DOHH2 (cell line): ENCODE results near the gene SETD3.

Experiments used
- H3F3A ChIP-seq: fragments of 200-600 bp; sonication (generic), shearing (Covaris generic); 2 replicates; pipeline ENCODE4 v1.6.0; 2016; ENCODE audit warnings: antibody characterized with exemption, mild to moderate bottlenecking; ENCODE audit not compliant: control insufficient read depth, insufficient read depth
- H3K27ac ChIP-seq: fragments of 200-600 bp; sonication (generic); 2 replicates; pipeline ENCODE4 v1.5.1; 2014; ENCODE audit warnings: low read depth, mild to moderate bottlenecking, low read length, moderate library complexity
- H3K27me3 ChIP-seq: fragments of 200-600 bp; sonication (generic); 2 replicates; pipeline ENCODE4 v1.6.1; 2014; ENCODE audit warnings: mild to moderate bottlenecking, low read length, mixed read lengths; ENCODE audit not compliant: control insufficient read depth
- H3K36me3 ChIP-seq: fragments of 200-600 bp; sonication (generic); 2 replicates; pipeline ENCODE4 v1.6.1; 2014; ENCODE audit warnings: mild to moderate bottlenecking, low read length, moderate library complexity, mixed read lengths; ENCODE audit not compliant: control insufficient read depth
- H3K4me1 ChIP-seq: fragments of 200-600 bp; sonication (generic); 2 replicates; pipeline ENCODE4 v1.6.1; 2014; ENCODE audit warnings: mild to moderate bottlenecking, low read length, mixed read lengths; ENCODE audit not compliant: control insufficient read depth
- H3K4me2 ChIP-seq: fragments of 200-600 bp; sonication (generic); 2 replicates; pipeline ENCODE4 v1.6.0; 2014; ENCODE audit warnings: mild to moderate bottlenecking, low read length, moderate library complexity
- H3K4me3 ChIP-seq: fragments of 200-600 bp; sonication (generic); 2 replicates; pipeline ENCODE4 v1.5.1; 2014; ENCODE audit warnings: mild to moderate bottlenecking, low read length, mixed read lengths
- H3K79me2 ChIP-seq: fragments of 200-600 bp; sonication (generic); 2 replicates; pipeline ENCODE4 v1.6.1; 2014; ENCODE audit warnings: mild to moderate bottlenecking, low read length, mixed read lengths; ENCODE audit not compliant: control insufficient read depth
- H3K9me2 ChIP-seq: fragments of 200-600 bp; sonication (generic); replicated peaks from 2 replicates; pipeline ENCODE4 v1.6.1; 2014; ENCODE audit warnings: mild to moderate bottlenecking, low read length, mixed read lengths; ENCODE audit not compliant: control insufficient read depth
- H3K9me3 ChIP-seq: fragments of 200-600 bp; sonication (generic); 2 replicates; pipeline ENCODE4 v1.6.1; 2014; ENCODE audit warnings: antibody characterized with exemption, low read length, mixed read lengths; ENCODE audit not compliant: control insufficient read depth, insufficient read depth
- H4K20me1 ChIP-seq: fragments of 200-600 bp; sonication (generic); 2 replicates; pipeline ENCODE4 v1.6.0; 2014; ENCODE audit warnings: low read depth, mild to moderate bottlenecking, antibody characterized with exemption, low read length, moderate library complexity; ENCODE audit not compliant: control insufficient read depth, insufficient read depth
- EZH2phosphoT487 ChIP-seq: fragments of 200-600 bp; sonication (generic); IDR thresholded peaks from 2 replicates; pipeline ENCODE4 v1.6.1; 2017; ENCODE audit warnings: borderline replicate concordance, mild to moderate bottlenecking, antibody characterized with exemption, low read length, moderate library complexity, mixed read lengths
- TF ChIP-seq, protein P1 (sequence below): fragments of 200-600 bp; sonication (generic); IDR thresholded peaks from one replicate; pipeline ENCODE4 v1.5.1; 2014; ENCODE audit warnings: antibody characterized with exemption, mild to moderate bottlenecking, low read depth, low read length; ENCODE audit not compliant: poor library complexity, severe bottlenecking

The SETD3 gene

DNA sequence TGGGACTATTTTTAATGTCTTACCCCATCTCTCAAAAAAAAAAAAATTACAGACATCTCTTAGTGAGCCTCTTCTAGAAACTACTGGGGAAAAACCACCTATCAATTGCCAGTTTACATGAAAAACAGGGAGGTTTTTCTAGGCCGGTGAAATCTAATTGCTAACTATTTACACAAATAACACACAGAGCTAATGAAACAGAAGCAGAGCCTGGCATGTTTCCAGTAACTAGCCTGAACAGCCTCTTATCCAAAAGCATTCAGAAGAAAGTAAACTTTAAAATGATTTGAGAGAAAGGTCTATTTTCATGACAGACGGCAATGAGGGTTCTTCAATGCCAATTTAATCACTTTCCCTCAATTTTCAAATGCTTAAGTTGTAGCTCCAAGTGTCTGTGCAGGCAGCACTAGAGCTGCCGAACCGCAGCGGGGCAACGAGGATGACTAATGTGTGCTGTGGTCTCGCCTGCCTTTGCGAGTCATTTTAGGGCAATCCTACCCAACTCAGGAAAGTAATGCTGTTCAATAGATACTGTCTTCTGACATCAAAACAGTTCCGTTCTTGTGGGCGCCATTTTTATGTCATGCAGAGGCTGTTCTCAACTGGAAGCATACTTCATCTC is 84.6 kb downstream of the SETD3 start:
- H3K27ac ChIP-seq: no peak overlapping the region

DNA sequence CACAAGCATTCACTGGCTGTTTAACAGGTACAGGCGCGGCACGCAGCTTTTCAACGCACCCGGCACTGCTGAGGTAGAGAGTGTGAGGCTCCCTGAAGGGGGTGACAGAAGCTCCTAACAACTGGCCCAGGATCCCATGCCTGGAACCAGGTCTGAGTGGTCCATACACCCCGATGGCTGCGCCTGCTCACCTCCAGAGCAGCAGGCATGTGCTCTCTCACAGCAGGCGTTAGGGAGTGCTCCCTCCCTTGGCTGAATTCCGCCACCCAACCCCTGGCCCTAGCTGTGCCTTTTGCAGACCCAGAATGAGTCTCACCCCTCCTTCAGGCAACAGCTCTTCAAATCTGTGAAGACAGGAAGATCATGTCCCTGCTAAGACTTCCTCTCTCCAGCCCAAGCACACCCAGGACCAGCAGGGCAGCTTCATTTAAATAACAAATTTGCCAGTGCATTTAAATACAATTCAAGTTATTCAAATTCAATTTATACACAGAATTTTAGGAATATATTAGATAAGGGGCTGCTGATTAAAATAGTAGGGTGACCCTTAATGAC is 86.0 kb downstream of the SETD3 start:
- no peak overlapping the region for H3K4me2 ChIP-seq
- no peaks in the 10 kb centered on the region for H3K27me3 ChIP-seq
- H3K4me1 ChIP-seq: peaks cover 3% of the 10 kb centered on the region; the same call in 1 of the 2 replicates
- H3K36me3 ChIP-seq: peaks cover 13% of the 10 kb centered on the region
- H3K4me3 ChIP-seq: no peak overlapping the region
- TF ChIP-seq, protein P1, sequence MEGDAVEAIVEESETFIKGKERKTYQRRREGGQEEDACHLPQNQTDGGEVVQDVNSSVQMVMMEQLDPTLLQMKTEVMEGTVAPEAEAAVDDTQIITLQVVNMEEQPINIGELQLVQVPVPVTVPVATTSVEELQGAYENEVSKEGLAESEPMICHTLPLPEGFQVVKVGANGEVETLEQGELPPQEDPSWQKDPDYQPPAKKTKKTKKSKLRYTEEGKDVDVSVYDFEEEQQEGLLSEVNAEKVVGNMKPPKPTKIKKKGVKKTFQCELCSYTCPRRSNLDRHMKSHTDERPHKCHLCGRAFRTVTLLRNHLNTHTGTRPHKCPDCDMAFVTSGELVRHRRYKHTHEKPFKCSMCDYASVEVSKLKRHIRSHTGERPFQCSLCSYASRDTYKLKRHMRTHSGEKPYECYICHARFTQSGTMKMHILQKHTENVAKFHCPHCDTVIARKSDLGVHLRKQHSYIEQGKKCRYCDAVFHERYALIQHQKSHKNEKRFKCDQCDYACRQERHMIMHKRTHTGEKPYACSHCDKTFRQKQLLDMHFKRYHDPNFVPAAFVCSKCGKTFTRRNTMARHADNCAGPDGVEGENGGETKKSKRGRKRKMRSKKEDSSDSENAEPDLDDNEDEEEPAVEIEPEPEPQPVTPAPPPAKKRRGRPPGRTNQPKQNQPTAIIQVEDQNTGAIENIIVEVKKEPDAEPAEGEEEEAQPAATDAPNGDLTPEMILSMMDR: no peak
- no peak for TF ChIP-seq EZH2phosphoT487
- no peaks in the 10 kb centered on the region for H3K79me2 ChIP-seq
- no peaks in the 10 kb centered on the region for H3K9me2 ChIP-seq
- H3F3A ChIP-seq: no peaks in the 10 kb centered on the region
- H4K20me1 ChIP-seq: peaks cover 7% of the 10 kb centered on the region
- no peak overlapping the region for H3K27ac ChIP-seq
- no peaks in the 10 kb centered on the region for H3K9me3 ChIP-seq

More for the DNA sequence above, 84.6 kb downstream of the SETD3 start:
- Histone ChIP-seq H3K36me3 (peaks cover 19% of the 10 kb centered on the region), H3K9me3 (no peaks in the 10 kb centered on the region), H3K4me3 (no peak overlapping the region), H3K4me2 (no peak overlapping the region), H3K9me2 (no peaks in the 10 kb centered on the region), H3K79me2 (no peaks in the 10 kb centered on the region), H4K20me1 (peaks cover 6% of the 10 kb centered on the region), H3F3A (no peaks in the 10 kb centered on the region), H3K4me1 (peaks cover 3% of the 10 kb centered on the region; the same call in 1 of the 2 replicates), H3K27me3 (no peaks in the 10 kb centered on the region)
- TF ChIP-seq, protein P1: no peak
- TF ChIP-seq EZH2phosphoT487: no peak

DNA sequence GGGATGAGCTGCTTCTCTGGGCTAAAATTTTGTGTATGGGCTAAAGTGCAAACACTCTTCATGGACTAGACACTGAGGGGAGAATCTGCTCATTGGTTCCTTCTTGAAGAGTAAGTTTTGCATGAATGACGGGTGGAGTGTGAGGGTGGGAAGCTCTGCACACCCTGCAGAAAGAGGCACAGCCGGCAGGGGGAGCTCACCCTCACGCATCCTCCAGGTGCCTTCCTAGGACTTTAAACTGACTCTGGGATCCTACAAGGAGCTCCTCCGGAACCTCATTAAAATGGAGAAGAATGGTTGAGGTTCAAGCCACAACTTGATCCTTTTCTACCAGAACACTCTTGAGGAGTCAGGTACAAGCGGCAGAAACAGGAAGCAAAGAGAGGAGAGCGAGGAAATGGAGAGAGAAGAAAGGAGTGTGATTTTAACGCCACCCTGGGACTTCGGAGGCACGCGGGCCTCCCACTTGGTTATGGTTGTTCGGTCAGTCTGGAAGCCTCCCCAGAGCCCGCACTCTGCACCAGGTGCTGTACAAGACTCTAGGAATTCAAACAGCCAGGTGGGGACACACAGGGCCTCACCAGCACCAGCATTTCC is 87.5 kb downstream of the SETD3 start:
- Histone ChIP-seq H3K9me3 (no peaks in the 10 kb centered on the region), H4K20me1 (peaks cover 11% of the 10 kb centered on the region), H3K4me1 (peaks cover 3% of the 10 kb centered on the region; the same call in 1 of the 2 replicates), H3F3A (no peaks in the 10 kb centered on the region), H3K4me3 (no peak overlapping the region), H3K36me3 (peaks cover 1% of the 10 kb centered on the region; the same call in 1 of the 2 replicates), H3K27ac (no peak overlapping the region), H3K4me2 (no peak overlapping the region), H3K79me2 (no peaks in the 10 kb centered on the region), H3K27me3 (no peaks in the 10 kb centered on the region), H3K9me2 (no peaks in the 10 kb centered on the region)
- TF ChIP-seq, protein P1: peak; percentile 92
- no peak for TF ChIP-seq EZH2phosphoT487
